ENCODE data around the gene DBH.

The DBH gene

DNA sequence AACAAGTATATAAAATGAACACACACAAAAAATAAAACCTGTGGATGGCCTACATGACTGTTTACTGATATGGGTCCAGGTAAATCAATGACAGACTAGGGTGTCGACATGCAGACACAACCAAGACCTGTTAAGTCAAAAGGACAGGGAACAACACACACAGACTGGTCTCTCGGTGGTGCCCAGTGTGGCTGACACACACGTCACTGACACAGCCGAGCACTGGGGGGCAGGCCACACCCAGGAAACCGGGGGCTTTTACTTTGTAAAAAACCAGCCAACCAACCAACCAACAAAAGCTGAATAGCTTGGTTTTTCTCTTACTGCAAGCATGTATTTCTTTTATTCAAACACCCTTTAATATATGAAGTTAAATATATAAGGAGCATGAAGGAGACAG, 31.9 kb upstream of the DBH start:
- DNase-seq (ENCODE audit: low spot score) (no peak), FAIRE-seq (no peak)

GRCh38 chr9:133604856-133605255, 31.3 kb upstream of the DBH start:
- FAIRE-seq (no peak), DNase-seq (ENCODE audit: low spot score) (no peak)

DNA sequence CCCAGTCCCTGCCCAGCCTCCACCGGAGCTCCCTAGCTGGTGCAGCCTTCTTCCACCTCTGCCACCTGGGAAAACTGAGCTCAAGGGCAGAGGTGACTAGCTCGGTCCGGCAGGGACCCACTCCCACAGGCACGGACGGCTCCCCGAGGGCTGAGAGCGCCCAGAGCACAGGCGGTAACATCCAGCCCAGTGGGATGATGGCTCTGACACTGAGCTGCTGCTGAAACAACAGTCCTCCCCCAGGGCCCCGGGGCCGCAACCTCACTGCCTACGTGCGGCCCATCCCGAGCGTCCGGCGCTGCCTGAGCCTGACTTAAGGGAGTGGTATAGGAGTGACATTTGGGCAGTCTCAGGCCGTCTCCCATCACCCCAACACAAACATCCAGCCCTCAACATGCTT, 30.7 kb upstream of the DBH start:
- DNase-seq (ENCODE audit: low spot score) (no peak), FAIRE-seq (no peak)

DNA sequence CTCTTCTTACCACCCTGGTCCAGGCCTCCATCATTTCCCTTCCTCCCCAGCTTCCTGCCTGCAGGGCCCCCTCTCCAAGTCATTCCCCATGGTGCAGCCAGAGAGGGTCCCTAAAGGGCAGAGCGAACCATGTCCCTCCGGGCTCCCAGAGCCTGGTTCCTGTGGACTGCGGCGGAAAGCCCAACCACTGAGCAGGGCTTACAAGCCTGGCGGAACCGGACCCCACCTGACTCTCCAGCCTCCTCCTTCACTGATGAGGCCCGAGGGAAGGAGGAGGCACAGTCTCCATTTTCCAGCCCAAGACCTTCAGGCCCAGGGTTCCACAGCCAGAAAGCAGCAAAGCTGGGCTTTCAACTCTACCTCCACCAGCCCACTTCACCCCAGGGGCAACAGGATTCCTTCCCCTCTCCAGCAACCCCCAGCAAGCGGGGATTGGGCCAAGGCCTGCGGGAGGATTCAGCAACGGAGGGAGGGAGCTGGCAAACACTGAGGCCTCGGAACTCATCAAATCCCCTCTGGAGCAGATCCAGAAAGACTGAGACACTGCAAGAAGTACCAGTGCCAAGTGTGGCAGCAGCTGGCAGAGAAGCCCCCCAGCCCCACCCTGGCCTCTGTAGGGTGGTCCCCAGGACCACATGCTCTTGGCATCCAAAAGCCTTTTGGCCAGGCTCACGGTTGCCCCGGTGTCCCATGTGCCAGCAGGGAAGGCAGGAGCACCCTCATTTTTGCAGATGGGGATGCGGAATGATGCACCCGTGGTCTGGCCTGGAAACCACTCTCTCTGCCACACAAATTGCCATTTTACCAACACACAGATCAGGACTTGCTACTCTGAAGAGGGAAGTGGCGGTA, 30.1 kb upstream of the DBH start:
- DNase-seq (ENCODE audit: low spot score) = no peak
- no peak for FAIRE-seq

- DNase-seq (ENCODE audit: low spot score) (no peak), FAIRE-seq (no peak)
Observed at GRCh38 chr9:133606708-133607025, 29.5 kb upstream of the DBH start.

DNA sequence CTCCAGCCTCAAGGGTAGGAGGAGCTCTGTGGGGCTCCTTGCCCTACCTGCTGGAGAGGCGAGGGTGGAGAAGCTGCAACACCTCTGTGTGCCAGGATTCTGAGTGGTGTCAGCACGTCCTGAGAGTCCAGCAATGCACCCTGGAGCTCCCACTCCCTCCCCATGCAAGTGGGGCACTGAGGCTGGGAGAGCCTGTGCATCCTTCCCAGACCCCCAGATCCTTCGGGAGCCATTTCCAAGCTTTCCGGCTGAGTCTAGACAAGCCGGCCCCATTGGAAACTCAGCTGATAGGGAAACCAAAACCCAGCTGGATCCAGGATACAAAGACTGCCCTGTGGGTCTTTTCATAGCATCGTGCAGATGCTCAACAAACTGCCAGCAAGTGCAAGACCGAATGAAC, 28.8 kb upstream of the DBH start:
- DNase-seq (ENCODE audit: low spot score) = no peak

DNA sequence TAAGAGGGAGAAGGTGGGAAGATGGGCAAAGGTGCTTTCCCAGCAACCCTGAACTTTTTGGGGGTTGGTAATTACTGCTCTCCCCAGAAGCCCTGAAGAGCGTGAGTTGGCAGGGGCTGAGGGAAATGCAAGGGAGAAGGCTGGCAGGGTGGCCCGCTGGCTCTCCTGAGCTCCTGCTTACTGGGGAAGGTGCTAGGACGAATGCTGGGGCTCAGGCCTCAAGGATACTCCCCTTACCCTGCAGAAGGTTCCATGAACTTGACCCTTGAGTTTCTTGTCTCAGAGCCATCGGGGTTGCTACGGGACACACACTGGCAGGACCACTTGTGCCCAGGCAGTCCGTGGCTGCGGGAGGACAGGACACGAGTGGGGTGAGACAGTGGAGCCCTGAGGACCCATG, 28.2 kb upstream of the DBH start:
- DNase-seq (ENCODE audit: low spot score) = no peak
- FAIRE-seq = no peak

More for the DNA sequence above, 28.8 kb upstream of the DBH start:
- no peak for FAIRE-seq

- DNase-seq (ENCODE audit: low spot score) (no peak), FAIRE-seq (no peak)
Observed at GRCh38 chr9:133608382-133608781, 27.8 kb upstream of the DBH start.

- DNase-seq (ENCODE audit: low spot score) (no peak), FAIRE-seq (no peak)
Observed at GRCh38 chr9:133608889-133609288, 27.3 kb upstream of the DBH start.

DNA sequence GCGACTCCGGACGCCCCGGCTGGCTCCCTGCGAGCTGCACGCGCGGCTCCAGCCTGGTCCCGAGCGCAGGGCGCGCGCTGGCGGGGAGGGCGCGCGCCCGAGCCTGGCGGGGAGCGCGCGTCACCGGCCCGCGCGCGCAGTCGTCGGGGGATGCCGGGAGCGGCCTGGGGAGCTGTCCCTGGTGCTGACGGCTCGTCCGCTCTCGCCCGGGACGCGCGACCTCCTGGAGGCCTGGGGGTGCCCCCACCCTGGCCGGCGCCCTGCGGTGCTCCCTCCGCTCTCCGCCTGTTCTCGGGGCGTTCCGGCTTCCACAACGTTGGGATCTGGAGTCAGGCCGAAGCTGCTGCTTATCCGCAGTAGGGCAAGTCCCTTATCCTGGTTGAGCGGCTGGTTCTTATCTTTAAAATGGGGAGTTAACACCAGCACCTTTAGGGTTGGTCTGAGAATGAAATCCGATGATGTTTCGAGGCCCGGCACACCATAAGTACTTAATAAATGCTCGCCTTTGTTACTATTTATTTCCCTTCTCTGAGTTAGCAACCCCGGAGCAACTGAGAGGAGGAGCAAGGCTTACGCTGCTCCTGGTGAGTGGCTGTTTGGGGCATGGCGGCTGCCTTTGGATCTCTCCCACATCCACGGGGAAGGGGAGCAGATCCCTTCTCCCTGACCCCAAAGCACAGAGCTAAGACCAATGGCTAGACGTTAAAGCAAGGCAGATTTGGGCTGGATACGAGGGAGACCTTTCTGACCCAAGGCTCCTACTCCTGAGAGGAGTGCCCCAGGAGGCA, 26.7 kb upstream of the DBH start, which contains the start of gene FAM163B:
Gene FAM163B (minus strand): TSS at position 79 of the 788 bp plus-strand sequence. CDS start 29,166 bp downstream, outside the sequence.
- FAIRE-seq (no peak), DNase-seq (ENCODE audit: low spot score) (no peak)

DNA sequence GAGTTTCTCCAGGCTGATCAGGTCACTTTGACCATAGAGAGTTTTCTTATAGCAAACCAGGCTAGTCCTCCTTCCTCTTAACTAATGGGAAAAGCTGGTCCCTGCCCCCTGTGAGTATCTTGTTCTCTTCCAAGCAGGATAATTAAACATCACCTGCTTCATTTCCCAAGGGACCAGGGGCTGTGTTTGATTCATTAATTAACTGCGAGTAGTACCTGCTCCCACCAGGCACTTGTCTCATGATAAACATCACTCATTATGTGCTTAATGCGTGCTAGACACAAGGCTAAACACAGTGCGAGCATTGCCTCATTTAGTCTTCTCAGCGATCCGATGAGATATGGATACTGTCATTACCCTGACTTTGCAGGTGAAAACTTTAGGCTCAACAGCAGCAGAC, 25.3 kb upstream of the DBH start:
- DNase-seq (ENCODE audit: low spot score) (no peak), FAIRE-seq (no peak)

- DNase-seq (ENCODE audit: low spot score) (no peak), FAIRE-seq (no peak)
Observed at GRCh38 chr9:133612051-133612450, 24.1 kb upstream of the DBH start.

DNA sequence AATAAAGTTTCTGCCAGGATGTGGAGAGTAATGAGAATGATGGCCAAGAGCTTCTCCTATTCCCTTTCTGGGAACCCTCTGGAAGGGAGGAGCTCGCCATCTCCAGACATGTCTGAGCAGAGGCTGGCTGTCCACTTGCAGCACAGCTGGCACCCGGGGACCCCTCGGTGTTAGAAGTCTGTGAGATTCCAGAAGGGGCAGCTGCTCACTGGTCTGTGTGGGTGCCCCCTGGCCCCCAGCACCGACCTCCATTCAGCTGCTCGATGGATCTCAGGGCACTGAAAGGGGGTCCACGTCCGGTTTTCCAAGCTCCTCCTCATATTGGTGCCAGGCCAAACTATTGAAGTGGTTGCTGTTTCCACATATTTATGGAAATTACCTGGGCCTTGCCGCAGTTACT, 23.3 kb upstream of the DBH start:
- FAIRE-seq = no peak
- DNase-seq (ENCODE audit: low spot score) = no peak

DNA sequence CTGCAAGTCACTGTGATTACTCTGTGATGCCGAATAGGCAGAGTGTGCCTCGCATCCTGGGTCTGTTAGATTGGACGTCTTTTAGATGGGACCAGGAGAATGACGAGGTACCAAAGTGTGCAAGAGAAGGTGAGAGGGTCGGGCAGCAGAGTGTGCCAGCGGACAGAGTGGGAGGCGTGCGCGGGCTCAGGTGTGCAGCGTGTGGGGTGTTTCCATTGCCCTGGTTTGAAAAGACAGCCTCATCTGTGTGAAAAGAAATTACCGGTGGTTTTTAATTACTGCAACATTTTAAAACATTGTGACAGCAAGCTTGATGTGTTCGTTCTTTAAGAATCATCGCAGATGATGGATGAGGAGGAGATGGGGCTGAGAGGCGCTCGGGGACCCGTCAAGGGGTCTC, 22.7 kb upstream of the DBH start:
- FAIRE-seq = no peak

DNA sequence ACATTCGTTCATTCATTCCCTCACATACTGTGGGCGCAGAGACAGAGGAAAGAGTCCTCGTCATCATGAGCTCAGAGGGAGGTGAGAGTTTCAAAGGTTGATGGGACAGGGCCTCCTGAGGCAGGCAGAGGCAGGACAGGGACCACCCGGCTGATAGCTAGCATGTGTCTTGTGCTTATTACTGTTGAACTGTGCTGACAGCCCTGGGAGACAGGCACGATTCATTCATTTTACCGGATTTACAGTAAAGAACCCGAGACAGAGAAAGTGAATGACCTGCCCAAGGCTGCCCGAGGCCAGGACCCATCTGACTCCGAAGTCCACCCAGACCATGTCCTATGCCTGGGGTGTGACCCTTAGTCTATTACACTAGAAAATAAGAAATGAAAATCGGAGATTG, 22.1 kb upstream of the DBH start:
- no peak for FAIRE-seq
- no peak for DNase-seq (ENCODE audit: low spot score)

More for the DNA sequence above, 22.7 kb upstream of the DBH start:
- DNase-seq (ENCODE audit: low spot score) = no peak

- no peak for FAIRE-seq
- DNase-seq (ENCODE audit: low spot score) = no peak
Observed at GRCh38 chr9:133614678-133615077, 21.5 kb upstream of the DBH start.

DNA sequence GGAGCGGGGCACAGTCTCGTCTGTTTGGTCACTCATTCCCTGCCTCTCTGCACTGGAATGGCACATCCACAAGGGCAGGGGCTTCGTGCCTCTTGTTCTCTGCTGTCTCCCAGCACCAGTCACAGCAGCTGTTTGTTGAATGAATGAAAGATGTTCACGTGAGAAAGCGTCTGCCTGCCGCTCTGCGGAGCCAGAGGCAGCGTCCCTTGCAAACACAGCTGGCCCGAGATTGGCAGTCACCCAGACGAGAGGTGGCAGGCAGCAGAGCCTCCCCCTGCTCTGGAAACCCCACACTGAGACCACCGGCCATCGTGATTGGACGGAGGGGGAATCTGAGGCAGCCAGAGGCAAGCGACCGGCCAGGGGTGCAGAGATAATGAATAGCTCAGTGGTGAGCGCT, 21.0 kb upstream of the DBH start:
- FAIRE-seq (no peak), DNase-seq (ENCODE audit: low spot score) (no peak)

- DNase-seq (ENCODE audit: low spot score) (no peak), FAIRE-seq (no peak)
Observed at GRCh38 chr9:133615606-133616188, 20.5 kb upstream of the DBH start.

DNA sequence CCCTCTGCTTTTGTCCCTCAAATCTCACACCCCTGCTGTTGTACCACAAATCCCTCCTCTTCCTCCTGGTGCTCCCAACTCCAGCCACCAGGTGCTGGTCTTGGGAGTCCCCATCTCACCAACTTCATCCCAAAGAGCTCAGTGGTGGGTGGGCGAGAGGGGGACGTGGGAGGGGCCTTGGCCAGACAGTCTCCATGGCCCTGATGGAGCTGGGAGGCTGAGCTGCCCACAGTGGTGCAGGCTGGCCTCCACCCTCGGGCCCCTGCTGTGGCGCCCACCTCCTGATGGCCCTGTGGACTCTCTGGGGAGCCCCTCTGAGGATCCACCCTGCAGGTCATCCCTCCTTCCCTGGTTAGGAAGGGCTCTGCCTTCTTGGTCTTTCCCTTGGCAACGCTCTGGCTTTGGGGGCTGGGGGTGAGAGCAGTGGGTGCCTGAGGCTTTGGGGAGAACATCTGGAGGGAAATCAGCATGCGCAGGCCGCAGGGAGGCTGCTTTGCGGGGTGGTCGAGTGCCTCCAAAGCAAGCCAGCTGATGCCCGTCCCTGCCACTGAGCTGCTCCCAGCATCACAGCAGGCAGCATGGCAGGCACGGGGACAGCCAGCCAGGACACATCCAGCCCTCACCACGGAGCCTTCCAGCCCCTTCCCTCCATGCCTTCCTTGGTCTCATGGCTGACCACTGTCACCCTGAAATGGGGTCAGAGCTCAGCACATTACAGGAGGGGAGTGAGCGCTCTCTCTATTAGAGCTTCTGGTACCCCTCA, 19.3 kb upstream of the DBH start:
- DNase-seq (ENCODE audit: low spot score) (no peak), FAIRE-seq (no peak)

DNA sequence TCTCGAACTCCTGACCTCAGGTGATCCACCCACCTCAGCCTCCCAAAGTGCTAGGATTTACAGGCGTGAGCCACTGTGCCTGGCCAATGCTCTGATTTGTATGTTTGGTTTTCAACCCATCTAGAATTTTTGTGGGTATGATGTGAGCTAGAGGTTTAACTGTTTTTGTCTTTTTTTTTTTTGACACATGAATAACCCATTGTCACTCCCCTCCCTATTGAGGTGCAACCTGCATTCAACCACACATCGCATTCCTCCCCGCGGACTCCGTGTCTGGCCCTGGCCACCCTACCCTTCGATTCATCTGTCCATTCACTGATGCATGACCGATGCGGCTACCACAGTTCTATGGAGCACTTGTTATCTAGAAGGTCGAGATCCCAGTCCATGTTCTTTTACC, 17.4 kb upstream of the DBH start:
- peak; percentile 83 for FAIRE-seq
- peak; percentile 77 for DNase-seq (ENCODE audit: low spot score)

GRCh38 chr9:133619791-133620190, 16.4 kb upstream of the DBH start:
- peak; percentile 53 for FAIRE-seq

More at GRCh38 chr9:133619791-133620190, 16.4 kb upstream of the DBH start:
- DNase-seq (ENCODE audit: low spot score) = peak; percentile 20
